Neuronal stem cell (in vitro differentiated cells): ENCODE data around the gene CNPY2. TPM values are rescaled to one million over a fixed set of nuclear protein-coding genes. Genes with fewer than 3 reads are reported as not detected.
A peak's percentile ranks its signal among the peaks of the same experiment; 100 is the strongest.

Source experiments
- DNase-seq: peaks from one replicate; pipeline ENCODE4 v3.0.0-alpha.2; 2013; ENCODE audit warnings: low spot score
- H2AFZ ChIP-seq: one replicate; pipeline ENCODE4 v1.6.1; 2013; ENCODE audit warnings: mild to moderate bottlenecking, low read length, inconsistent platforms
- H2AK5ac ChIP-seq: 2 replicates; pipeline ENCODE4 v1.6.1; 2013; ENCODE audit warnings: low read depth, mild to moderate bottlenecking, inconsistent platforms, low read length, moderate library complexity, mixed read lengths
- H2BK120ac ChIP-seq: 2 replicates; pipeline ENCODE4 v1.6.1; 2013; ENCODE audit warnings: low read depth, mild to moderate bottlenecking, inconsistent platforms, low read length, moderate library complexity, mixed read lengths
- H2BK12ac ChIP-seq: one replicate; pipeline ENCODE4 v1.6.1; 2013; ENCODE audit warnings: low read length, inconsistent platforms
- H2BK15ac ChIP-seq: 2 replicates; pipeline ENCODE4 v1.6.1; 2013; ENCODE audit warnings: mild to moderate bottlenecking, low read length, inconsistent platforms, mixed read lengths
- H2BK5ac ChIP-seq: one replicate; pipeline ENCODE4 v1.6.1; 2013; ENCODE audit warnings: inconsistent platforms, mild to moderate bottlenecking, low read length, moderate library complexity
- H3K14ac ChIP-seq: one replicate; pipeline ENCODE4 v1.6.1; 2013; ENCODE audit warnings: low read length, inconsistent platforms
- H3K18ac ChIP-seq: 2 replicates; pipeline ENCODE4 v1.6.1; 2013; ENCODE audit warnings: low read length, inconsistent platforms
- H3K23ac ChIP-seq: 2 replicates; pipeline ENCODE4 v1.6.1; 2013; ENCODE audit warnings: low read depth, mild to moderate bottlenecking, mixed read lengths, low read length, inconsistent platforms; ENCODE audit not compliant: poor library complexity
- H3K27ac ChIP-seq: replicated peaks from 3 replicates; pipeline ENCODE4 v1.5.1; 2013; ENCODE audit warnings: low read length, inconsistent platforms
- H3K27me3 ChIP-seq, 3 experiments: 2 replicates each; pipeline ENCODE4 v1.6.1; 2013; ENCODE audit warnings: low read length in 3 of 3, mild to moderate bottlenecking in 2 of 3, inconsistent platforms in 1 of 3, low read depth in 1 of 3, mixed read lengths in 1 of 3, moderate library complexity in 1 of 3; ENCODE audit not compliant: control insufficient read depth in 3 of 3, insufficient read depth in 3 of 3
- H3K36me3 ChIP-seq, 2 donors: replicated peaks in 1 of 2; 2 replicates each; pipeline ENCODE4 v1.6.1; 2013; ENCODE audit warnings: low read length in 2 of 2; ENCODE audit not compliant: control insufficient read depth in 2 of 2, insufficient read depth in 2 of 2
- H3K4ac ChIP-seq: 2 replicates; pipeline ENCODE4 v1.6.1; 2013; ENCODE audit warnings: inconsistent platforms, mild to moderate bottlenecking, low read length, moderate library complexity
- H3K4me1 ChIP-seq, 2 donors: 1 replicate in 1 of 2; 2 replicates in 1 of 2; pipeline ENCODE4 v1.6.1; 2013; ENCODE audit warnings: low read length in 2 of 2, low read depth in 1 of 2; ENCODE audit not compliant: control insufficient read depth in 2 of 2, insufficient read depth in 1 of 2
- H3K4me2 ChIP-seq: one replicate; pipeline ENCODE4 v1.6.1; 2013; ENCODE audit warnings: mild to moderate bottlenecking, low read length, inconsistent platforms; ENCODE audit not compliant: insufficient read depth, poor library complexity, severe bottlenecking
- H3K4me3 ChIP-seq, 2 donors: 2 replicates each; pipeline ENCODE4 v1.5.1; 2013; ENCODE audit warnings: low read length in 2 of 2, mild to moderate bottlenecking in 2 of 2, inconsistent platforms in 1 of 2, moderate library complexity in 1 of 2
- H3K79me1 ChIP-seq: one replicate; pipeline ENCODE4 v1.6.1; 2013; ENCODE audit warnings: low read depth, mild to moderate bottlenecking, inconsistent platforms, low read length, moderate library complexity
- H3K9ac ChIP-seq: one replicate; pipeline ENCODE4 v1.6.1; 2013; ENCODE audit warnings: mild to moderate bottlenecking, low read depth, low read length, inconsistent platforms; ENCODE audit not compliant: poor library complexity
- H3K9me3 ChIP-seq, 2 donors: replicated peaks in 1 of 2; 2 replicates each; pipeline versions ENCODE3 to v1.6.1; 2013; ENCODE audit warnings: low read length in 2 of 2, mild to moderate bottlenecking in 2 of 2, inconsistent platforms in 1 of 2, low read depth in 1 of 2, mixed read lengths in 1 of 2, moderate library complexity in 1 of 2; ENCODE audit not compliant: control insufficient read depth in 2 of 2, insufficient read depth in 1 of 2
- H4K8ac ChIP-seq: one replicate; pipeline ENCODE4 v1.6.1; 2013; ENCODE audit warnings: low read depth, mild to moderate bottlenecking, inconsistent platforms, low read length, moderate library complexity
- H4K91ac ChIP-seq: one replicate; pipeline ENCODE4 v1.6.1; 2013; ENCODE audit warnings: low read length, low read depth, mild to moderate bottlenecking, inconsistent platforms; ENCODE audit not compliant: poor library complexity
- WGBS, 2 donors: extraction: QIAGEN DNeasy Blood & Tissue Kit; methylation state at CpG; one replicate each; pipeline ENCODE4 v1.1.7; 2013; ENCODE audit warnings: missing lambda C conversion rate in 2 of 2, mixed read lengths in 1 of 2; ENCODE audit not compliant: insufficient read length in 2 of 2, insufficient replicate concordance in 1 of 2; ENCODE audit errors: extremely low coverage in 2 of 2; 5-methylcytosine and 5-hydroxymethylcytosine counted together
- polyA plus RNA-seq, 2 experiments: library from polyadenylated mRNA; stranded (reverse); fragments of 200-250 nt; gene quantifications; one replicate each; pipeline ENCODE4 v1.2.3, GENCODE V29; 2013

Gene CNPY2
- 129 TPM for polyA plus RNA-seq (2013, experiment 1 of 2)
- 132 TPM for polyA plus RNA-seq (2013, experiment 2 of 2)

- peak within 1 kb of the TSS; percentile 92 for H3K14ac ChIP-seq
- H4K8ac ChIP-seq = no peak within 1 kb of the TSS
- peak within 1 kb of the TSS; percentile 95 for H3K27ac ChIP-seq
- H2BK12ac ChIP-seq = no peak within 1 kb of the TSS
- peak within 1 kb of the TSS; percentile 92 for H3K4me2 ChIP-seq
- no peak within 1 kb of the TSS for H2BK15ac ChIP-seq
- no peaks in the 10 kb centered on the region for H3K9me3 ChIP-seq
- DNase-seq = peak; percentile 96
- H3K9ac ChIP-seq = peak within 1 kb of the TSS; percentile 97
- H3K4ac ChIP-seq = no peak within 1 kb of the TSS
- no CpG with 5 or more reads among the region's 62 CpGs for WGBS, 2 donors
- no peak within 1 kb of the TSS for H4K91ac ChIP-seq
- peaks cover 3 to 5% of the 10 kb centered on the region in 2 donors for H3K4me1 ChIP-seq
- H2BK5ac ChIP-seq = peak within 1 kb of the TSS; percentile 87
- H3K79me1 ChIP-seq = peaks cover 4% of the 10 kb centered on the region
- peak within 1 kb of the TSS; percentile 93 for H2AFZ ChIP-seq
- H2AK5ac ChIP-seq = peak within 1 kb of the TSS; percentile 40
- peak within 1 kb of the TSS; percentile 96 for H3K18ac ChIP-seq
- H3K27me3 ChIP-seq = no peaks in the 10 kb centered on the region
- H3K36me3 ChIP-seq = peaks cover 12 to 65% of the 10 kb centered on the region in 2 donors
- peak within 1 kb of the TSS; percentile 82 for H3K23ac ChIP-seq
- peak within 1 kb of the TSS; percentile 86 to 95 for H3K4me3 ChIP-seq
- no peak within 1 kb of the TSS for H2BK120ac ChIP-seq
Observed at GRCh38 chr12:56315622-56316473, at the start of gene CNPY2. CNPY2 (minus strand) TSS chr12:56315988; CDS start chr12:56315217, 771 bp downstream.

- no peak within 1 kb of the TSS for H2BK120ac ChIP-seq
- no CpG with 5 or more reads among the region's 10 CpGs for WGBS, 2 donors
- H3K27ac ChIP-seq = no peak within 1 kb of the TSS
- peaks cover 2 to 7% of the 10 kb centered on the region in 2 donors for H3K4me1 ChIP-seq
- H3K23ac ChIP-seq = no peak within 1 kb of the TSS
- H3K14ac ChIP-seq = no peak within 1 kb of the TSS
- no peak within 1 kb of the TSS for H2BK15ac ChIP-seq
- no peak within 1 kb of the TSS for H4K8ac ChIP-seq
- H3K9ac ChIP-seq = no peak within 1 kb of the TSS
- H3K4me2 ChIP-seq = no peak within 1 kb of the TSS
- H3K27me3 ChIP-seq = peaks cover 0 to 4% (median 0%) of the 10 kb centered on the region in 3 experiments
- no peak within 1 kb of the TSS for H3K4ac ChIP-seq
- H3K36me3 ChIP-seq = no peaks in the 10 kb centered on the region
- no peak within 1 kb of the TSS for H4K91ac ChIP-seq
- H2AK5ac ChIP-seq = no peak within 1 kb of the TSS
- no peaks in the 10 kb centered on the region for H3K9me3 ChIP-seq
- H3K4me3 ChIP-seq = peak within 1 kb of the TSS in 1 of 2 donors; percentile 32
- no peak for DNase-seq
- H2BK12ac ChIP-seq = no peak within 1 kb of the TSS
- H2BK5ac ChIP-seq = no peak within 1 kb of the TSS
- H3K79me1 ChIP-seq = no peaks in the 10 kb centered on the region
- no peak within 1 kb of the TSS for H2AFZ ChIP-seq
- no peak within 1 kb of the TSS for H3K18ac ChIP-seq
Observed at GRCh38 chr12:56362130-56363059, 46.6 kb upstream of the CNPY2 start, which contains the start of gene APOF. APOF (minus strand) TSS chr12:56362857; CDS start chr12:56362745, 112 bp downstream.

- Histone ChIP-seq H2BK120ac (no peak overlapping the region), H2BK15ac (no peak overlapping the region), H3K23ac (no peak overlapping the region), H3K27ac (no peak overlapping the region), H2AK5ac (no peak overlapping the region), H3K14ac (no peak overlapping the region), H2AFZ (no peak overlapping the region), H3K27me3 (peaks cover 0 to 4% (median 0%) of the 10 kb centered on the region in 3 experiments), H3K36me3 (peaks cover 0 to 2% of the 10 kb centered on the region in 2 donors), H2BK12ac (no peak overlapping the region), H3K4me3 (peak overlapping the region in 1 of 2 donors; percentile 32), H3K18ac (no peak overlapping the region), H3K4ac (no peak overlapping the region), H3K79me1 (no peaks in the 10 kb centered on the region), H3K9ac (no peak overlapping the region), H3K4me1 (peaks cover 2 to 7% of the 10 kb centered on the region in 2 donors), H4K91ac (no peak overlapping the region), H4K8ac (no peak overlapping the region), H2BK5ac (no peak overlapping the region), H3K4me2 (no peak overlapping the region), H3K9me3 (no peaks in the 10 kb centered on the region)
- WGBS, 2 donors = no CpG with 5 or more reads among the region's 8 CpGs
- no peak for DNase-seq
Observed at GRCh38 chr12:56361487-56362129, 45.8 kb upstream of the CNPY2 start.
